HG03175 (cell line): ENCODE measurements around the gene LPIN1.
A peak's percentile ranks its signal among the peaks of the same experiment; 100 is the strongest.

Experiments
- ATAC-seq: cut with Tn5 transposase; IDR thresholded peaks from one replicate; pipeline ENCODE4 v1.9.1; 2021; ENCODE audit warnings: mild to moderate bottlenecking, moderate library complexity; ENCODE audit not compliant: unreplicated experiment

Gene LPIN1, protein sequence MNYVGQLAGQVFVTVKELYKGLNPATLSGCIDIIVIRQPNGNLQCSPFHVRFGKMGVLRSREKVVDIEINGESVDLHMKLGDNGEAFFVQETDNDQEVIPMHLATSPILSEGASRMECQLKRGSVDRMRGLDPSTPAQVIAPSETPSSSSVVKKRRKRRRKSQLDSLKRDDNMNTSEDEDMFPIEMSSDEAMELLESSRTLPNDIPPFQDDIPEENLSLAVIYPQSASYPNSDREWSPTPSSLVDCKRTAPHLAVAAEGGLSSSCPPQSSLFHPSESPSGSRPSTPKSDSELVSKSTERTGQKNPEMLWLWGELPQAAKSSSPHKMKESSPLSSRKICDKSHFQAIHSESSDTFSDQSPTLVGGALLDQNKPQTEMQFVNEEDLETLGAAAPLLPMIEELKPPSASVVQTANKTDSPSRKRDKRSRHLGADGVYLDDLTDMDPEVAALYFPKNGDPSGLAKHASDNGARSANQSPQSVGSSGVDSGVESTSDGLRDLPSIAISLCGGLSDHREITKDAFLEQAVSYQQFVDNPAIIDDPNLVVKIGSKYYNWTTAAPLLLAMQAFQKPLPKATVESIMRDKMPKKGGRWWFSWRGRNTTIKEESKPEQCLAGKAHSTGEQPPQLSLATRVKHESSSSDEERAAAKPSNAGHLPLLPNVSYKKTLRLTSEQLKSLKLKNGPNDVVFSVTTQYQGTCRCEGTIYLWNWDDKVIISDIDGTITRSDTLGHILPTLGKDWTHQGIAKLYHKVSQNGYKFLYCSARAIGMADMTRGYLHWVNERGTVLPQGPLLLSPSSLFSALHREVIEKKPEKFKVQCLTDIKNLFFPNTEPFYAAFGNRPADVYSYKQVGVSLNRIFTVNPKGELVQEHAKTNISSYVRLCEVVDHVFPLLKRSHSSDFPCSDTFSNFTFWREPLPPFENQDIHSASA

GRCh38 chr2:11746376-11746806 is at the start of gene LPIN1:
TSS of gene LPIN1 (plus strand) at chr2:11746632. CDS start at chr2:11765542, 18,910 bp downstream.
- ATAC-seq = peak; percentile 67

GRCh38 chr2:11696736-11697102 is 49.7 kb upstream of the LPIN1 start:
- no peak for ATAC-seq

DNA sequence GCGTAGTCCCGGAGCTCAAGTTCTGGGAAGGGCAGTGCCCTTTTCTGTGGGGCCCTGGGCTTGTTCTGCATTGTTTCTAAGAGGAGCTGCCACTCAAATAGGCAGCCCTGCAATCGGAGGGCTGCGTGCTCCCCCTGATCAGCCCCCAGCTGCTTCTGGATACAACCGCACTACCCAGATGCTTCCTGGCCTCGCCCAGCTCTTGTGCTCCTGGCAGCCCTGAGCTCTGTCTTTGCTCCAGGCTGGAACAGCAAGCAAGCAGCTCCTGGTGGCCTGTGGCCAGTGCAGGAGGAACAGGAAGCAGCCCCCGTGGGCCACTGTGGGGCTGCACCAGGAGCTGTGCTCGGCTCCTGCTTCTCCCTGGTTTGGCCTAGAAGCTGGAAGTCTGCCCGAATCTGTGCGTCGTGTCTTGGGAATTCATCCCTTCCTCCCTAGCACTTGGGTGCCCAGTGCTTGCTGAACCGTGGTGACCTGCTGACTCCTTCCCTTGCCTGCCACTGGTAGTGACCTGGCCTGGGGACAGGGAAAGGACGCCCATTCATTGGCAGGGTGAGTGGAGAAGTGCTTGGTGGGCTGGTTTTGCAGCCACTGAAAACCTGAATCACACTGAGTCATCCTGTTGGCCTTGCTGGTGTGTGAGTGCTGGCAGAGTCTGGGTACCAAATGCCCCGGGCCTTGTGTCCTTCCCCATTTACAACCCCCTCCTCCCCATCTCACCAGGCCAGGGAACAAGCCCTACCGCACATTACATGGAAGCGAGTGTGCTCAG is 49.1 kb upstream of the LPIN1 start:
- ATAC-seq = no peak

DNA sequence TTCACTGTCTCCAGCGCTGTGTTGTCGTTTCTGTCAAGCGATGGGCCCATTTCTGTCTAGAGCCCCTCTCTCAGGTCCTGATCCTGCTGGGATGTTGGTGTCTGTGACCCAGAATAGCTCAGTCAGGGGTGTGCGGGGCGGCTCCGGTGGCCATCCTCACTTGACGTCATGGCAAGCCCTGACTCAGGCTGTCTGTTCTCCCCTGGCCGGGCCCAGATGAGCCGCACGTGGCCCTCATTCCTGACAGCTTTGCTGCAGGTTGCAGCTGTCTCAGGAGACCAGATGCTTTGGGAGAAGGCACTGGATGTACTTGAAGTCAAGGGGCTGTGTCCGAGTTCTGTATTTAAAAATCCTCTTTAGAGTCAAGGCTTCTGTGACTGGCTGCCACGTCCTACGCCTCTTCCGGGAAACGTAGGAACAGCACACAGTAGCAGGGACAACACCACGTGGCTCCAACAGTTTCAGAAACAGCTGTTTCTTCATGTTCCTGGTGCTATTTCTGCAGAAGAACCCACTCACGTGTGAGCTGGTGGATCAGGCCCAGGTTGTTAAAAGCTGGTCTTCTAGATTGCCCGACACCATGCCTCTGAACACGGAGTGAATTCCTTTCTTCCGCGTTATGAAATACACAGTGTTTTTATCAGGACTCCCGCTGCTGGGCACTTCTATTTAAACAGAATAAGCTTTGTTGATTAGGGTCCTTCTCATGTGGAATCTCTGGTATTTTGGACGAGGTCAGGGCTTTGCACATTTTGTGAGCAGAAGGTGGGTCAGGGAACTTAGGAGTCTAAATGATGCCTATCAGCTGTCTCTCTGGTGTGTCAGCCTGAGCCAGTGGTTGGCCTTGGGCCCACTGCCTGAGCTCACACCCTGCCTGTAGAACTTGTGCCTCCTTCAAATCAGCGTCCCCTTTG is 48.2 kb upstream of the LPIN1 start:
- ATAC-seq = no peak

GRCh38 chr2:11699686-11700670 is 46.5 kb upstream of the LPIN1 start:
- no peak for ATAC-seq

DNA sequence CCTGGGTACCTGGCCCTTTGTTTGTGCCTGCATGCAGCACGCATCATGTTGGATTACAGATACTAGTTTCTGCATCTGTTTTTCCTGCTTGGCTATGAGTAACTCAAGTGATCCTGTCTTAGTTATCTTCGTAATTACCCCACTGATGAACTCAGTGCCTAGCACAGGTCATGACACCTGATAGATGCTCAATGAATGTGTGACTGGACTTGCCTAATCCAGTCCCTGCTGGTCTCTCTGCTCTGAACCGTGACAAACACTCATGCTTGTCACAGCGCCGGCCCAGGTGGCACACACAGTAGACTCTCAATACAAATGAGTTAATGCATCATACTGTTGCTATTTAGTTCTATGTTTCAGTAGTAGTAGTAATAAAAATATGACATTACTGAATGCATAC is 45.2 kb upstream of the LPIN1 start:
- ATAC-seq = no peak

DNA sequence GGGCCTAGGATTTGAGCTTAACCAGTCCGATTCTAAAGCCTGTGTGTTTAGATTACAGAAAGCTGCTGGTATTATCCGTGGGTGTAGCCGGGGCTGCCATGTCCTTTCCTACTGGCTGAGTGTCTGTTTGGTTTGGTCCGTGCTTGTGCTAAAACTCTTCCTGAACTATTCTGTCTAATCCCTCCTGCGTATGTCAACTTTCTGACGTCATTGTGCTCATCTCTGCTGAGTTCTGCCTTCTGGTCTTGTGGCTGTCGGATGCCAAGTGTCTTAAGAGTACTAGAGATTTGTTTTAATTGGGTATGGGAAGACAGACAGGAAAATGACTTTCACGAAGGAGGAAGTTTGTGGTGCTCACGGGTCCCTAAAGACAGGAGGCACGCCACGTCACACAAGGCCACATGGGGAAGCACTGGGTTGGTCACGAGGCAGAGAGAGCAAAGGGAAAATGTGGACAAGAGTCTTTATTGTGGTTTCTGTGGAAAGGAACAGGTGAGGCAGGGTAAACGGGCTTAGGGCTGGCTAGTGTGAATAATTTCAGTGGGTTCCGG is 44.6 kb upstream of the LPIN1 start:
- ATAC-seq = no peak

DNA sequence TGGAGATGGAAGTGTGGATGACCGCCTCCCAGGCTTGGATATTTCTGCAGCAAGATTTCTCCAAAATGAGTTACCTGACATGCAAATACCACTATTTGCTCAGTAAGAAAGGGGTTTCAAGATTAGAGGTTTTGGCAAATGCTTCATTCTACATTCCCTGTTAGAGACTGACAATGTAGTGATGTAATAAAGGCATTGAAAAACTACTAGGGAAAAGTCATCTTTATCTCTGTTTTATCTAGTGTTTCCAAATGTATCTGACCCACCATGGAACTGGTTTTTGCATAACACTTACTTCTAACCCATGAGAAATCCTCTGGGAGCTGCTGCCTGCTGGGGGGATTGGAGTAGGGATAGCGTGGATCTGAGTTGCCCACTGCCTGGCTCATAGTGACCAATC is 43.5 kb upstream of the LPIN1 start:
- no peak for ATAC-seq

GRCh38 chr2:11703700-11704099 is 42.7 kb upstream of the LPIN1 start:
- no peak for ATAC-seq

GRCh38 chr2:11705063-11705462 is 41.4 kb upstream of the LPIN1 start:
- no peak for ATAC-seq

DNA sequence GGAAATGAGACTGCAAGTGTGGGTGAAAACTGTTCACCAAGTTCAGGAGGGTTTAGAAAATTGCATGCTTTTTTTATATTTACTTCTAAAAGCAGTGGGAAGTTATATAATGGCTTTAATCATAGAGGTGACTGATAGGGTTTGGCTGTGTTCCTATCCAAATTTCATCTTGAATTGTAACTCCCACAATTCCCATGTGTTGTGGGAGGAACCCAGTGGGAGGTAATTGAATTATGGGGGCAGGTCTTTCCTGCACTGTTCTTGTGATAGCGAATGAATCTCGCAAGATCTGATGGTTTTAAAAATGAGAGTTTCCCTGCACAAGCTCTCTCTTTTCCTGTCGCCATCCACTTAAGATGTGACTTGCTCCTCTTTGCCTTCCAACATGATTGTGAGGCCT is 40.7 kb upstream of the LPIN1 start:
- ATAC-seq = no peak

- no peak for ATAC-seq
Observed at GRCh38 chr2:11708106-11708505, 38.3 kb upstream of the LPIN1 start.

GRCh38 chr2:11709293-11709692 is 37.1 kb upstream of the LPIN1 start:
- no peak for ATAC-seq

GRCh38 chr2:11710210-11710609 is 36.2 kb upstream of the LPIN1 start:
- ATAC-seq = no peak

- no peak for ATAC-seq
Observed at GRCh38 chr2:11710632-11711353, 35.6 kb upstream of the LPIN1 start.

DNA sequence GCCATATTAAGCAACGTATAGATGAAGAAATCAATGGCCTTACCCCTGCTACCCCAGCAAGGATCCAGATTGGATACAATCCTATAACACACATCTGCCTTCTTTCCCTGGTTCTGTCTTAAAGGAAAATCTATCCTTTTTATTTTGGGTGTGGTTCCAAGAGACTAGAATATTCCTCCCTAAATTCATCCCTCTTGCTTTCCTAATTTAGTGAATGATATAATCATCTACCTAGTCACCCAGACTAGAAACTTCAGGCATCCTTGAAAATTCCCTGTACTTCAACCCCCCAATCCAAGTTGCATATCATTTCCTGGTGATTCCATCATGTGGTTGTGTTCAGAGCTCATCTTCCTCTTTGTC is 35.1 kb upstream of the LPIN1 start:
- no peak for ATAC-seq

DNA sequence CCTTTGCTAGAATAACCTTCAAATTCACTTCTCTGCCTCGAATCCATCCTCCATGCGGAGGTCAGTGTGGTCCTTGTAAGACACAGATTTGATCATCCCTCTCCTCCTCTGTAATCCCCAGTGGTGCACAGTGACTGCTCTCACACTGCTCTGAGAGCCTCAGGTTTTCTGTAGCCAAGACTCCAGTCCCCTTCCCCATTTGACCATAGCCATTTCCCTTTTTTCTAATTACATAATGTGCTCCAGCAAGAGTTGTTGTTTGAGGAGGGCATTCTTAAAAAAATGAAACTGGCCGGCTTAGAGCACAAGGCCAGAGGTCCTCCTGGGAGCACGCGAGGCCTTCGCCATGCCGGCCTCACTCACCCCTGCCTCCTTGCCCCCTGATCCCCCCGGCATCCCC is 34.7 kb upstream of the LPIN1 start:
- no peak for ATAC-seq

DNA sequence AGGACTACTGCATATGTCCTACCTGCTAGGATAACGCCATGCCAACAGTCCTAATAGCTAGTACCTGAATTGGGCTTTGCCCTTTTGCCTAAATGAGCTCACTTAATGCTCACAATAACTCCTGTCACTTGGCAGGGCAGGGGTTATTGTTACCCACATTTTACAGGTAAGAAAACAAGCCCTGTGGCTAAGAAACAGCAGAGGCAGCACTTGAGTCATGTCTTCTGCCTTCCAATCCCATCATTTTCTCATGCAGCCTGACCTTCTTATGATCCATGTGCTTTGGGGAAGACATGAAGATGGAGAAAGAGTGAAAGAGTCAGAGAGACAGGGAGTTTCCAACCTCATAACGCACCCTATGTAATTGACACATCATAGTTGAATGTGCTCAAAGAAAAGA is 33.6 kb upstream of the LPIN1 start:
- no peak for ATAC-seq
